ENCODE results near the gene ALDOC. TPM values are rescaled to one million over a fixed set of nuclear protein-coding genes. Genes with fewer than 3 reads are reported as not detected.

Gene ALDOC
- polyA plus RNA-seq, 1 donor (not counting 4 experiments of a cell fraction or from before 2014, with no cell fraction given): 32.5 TPM

DNA sequence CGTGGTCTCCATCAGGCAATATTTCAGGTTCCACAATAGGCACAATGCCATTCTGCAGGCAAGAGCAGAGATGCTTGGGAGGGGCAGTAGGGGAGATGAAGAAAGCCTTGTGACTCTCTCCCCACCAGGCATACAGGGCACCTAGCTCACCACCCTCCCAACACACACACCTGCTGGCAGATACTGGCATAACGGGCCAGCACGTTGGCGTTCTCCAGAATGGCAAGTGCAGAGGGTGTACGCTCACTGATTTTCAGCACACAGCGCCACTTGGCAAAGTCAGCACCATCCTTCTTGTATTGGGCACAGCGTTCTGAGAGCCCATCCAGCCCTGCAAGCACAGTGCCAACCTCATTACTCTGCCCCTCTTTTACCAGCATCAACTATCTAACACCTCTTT lies 2.2 kb downstream of the ALDOC start:
- dilution Hi-C loops (cut with MboI; ENCODE audit: extremely low pct_ligation_motif_present, low sequenced_read_pairs): no loop called here
- no peak for TF ChIP-seq EZH2 (IDR thresholded peaks at IDR 0.05; ENCODE audit: low read length)
- TF ChIP-seq, protein P1, sequence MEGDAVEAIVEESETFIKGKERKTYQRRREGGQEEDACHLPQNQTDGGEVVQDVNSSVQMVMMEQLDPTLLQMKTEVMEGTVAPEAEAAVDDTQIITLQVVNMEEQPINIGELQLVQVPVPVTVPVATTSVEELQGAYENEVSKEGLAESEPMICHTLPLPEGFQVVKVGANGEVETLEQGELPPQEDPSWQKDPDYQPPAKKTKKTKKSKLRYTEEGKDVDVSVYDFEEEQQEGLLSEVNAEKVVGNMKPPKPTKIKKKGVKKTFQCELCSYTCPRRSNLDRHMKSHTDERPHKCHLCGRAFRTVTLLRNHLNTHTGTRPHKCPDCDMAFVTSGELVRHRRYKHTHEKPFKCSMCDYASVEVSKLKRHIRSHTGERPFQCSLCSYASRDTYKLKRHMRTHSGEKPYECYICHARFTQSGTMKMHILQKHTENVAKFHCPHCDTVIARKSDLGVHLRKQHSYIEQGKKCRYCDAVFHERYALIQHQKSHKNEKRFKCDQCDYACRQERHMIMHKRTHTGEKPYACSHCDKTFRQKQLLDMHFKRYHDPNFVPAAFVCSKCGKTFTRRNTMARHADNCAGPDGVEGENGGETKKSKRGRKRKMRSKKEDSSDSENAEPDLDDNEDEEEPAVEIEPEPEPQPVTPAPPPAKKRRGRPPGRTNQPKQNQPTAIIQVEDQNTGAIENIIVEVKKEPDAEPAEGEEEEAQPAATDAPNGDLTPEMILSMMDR (optimal IDR thresholded peaks at IDR 0.05 in 1 of 3, IDR thresholded peaks at IDR 0.05 in 1 of 3, conservative IDR thresholded peaks at IDR 0.05 in 1 of 3; ENCODE audit: extremely low read depth in 1 of 3, insufficient read depth in 2 of 3, low read length in 3 of 3): peak in 2 of 3 experiments; percentile 22 to 39
- no peak overlapping the region for H3K4me2 ChIP-seq (ENCODE audit: control insufficient read depth, extremely low read depth, insufficient read depth, low read depth, low read length)
- FAIRE-seq (no peak), DNase-seq (ENCODE audit: low read depth, low spot score) (no peak)
- no peak overlapping the region for H3K4me3 ChIP-seq (ENCODE audit: control insufficient read depth in 2 of 3, extremely low read depth in 1 of 3, insufficient read depth in 2 of 3, low read depth in 1 of 3, low read length in 3 of 3)
- H3K36me3 ChIP-seq (ENCODE audit: control insufficient read depth in 2 of 2, extremely low read depth in 1 of 2, insufficient read depth in 2 of 2, low read length in 2 of 2): peaks cover 12 to 20% of the 10 kb centered on the region in 2 experiments
- no peaks in the 10 kb centered on the region for H3K9me1 ChIP-seq (ENCODE audit: control insufficient read depth, extremely low read depth, insufficient read depth, low read length)
- H3K27me3 ChIP-seq (ENCODE audit: control insufficient read depth, extremely low read depth, insufficient read depth, low read length): no peaks in the 10 kb centered on the region
- H3K9me3 ChIP-seq (ENCODE audit: control insufficient read depth, low read depth, low read length): no peaks in the 10 kb centered on the region
- peaks cover 13% of the 10 kb centered on the region for H3K79me2 ChIP-seq (ENCODE audit: control insufficient read depth, insufficient read depth, low read length)
- peaks cover 21% of the 10 kb centered on the region for H3K4me1 ChIP-seq (ENCODE audit: control insufficient read depth, extremely low read depth, insufficient read depth, low read length)
- no peak overlapping the region for H2AFZ ChIP-seq (ENCODE audit: control insufficient read depth, low read length)
- H3K9ac ChIP-seq (ENCODE audit: control insufficient read depth, extremely low read depth, insufficient read depth, low read length): no peak overlapping the region
- no peaks in the 10 kb centered on the region for H4K20me1 ChIP-seq (ENCODE audit: control insufficient read depth, extremely low read depth, insufficient read depth, low read length)
- H3K27ac ChIP-seq (ENCODE audit: control insufficient read depth, insufficient read depth, low read length): no peak overlapping the region

DNA sequence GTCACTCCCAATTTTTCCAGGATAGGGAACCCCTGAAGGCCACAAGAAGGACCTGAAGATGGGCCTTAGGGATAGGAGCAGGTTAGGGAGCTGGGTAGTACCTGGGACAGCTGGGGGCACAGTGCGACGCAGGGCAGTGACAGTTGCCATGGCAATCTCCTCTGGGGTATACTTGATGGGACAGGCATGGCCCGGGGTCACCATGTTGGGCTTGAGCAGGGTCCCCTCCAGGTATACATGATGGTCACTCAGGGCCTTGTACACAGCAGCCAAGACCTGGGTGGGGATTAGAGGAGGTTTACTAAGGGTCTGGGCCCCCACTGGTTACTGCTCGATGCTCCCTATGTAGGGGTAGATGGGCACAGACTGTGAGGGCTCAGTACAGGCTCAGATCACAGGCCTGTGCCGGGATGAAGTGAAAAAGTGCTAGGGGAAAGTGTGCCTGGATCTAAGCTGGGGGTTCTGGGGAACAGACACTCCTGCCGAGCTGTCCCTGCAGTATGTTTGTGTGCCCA lies 2.7 kb downstream of the ALDOC start:
- DNase-seq (ENCODE audit: low read depth, low spot score): no peak
- dilution Hi-C loops (cut with MboI; ENCODE audit: extremely low pct_ligation_motif_present, low sequenced_read_pairs): no loop called here
- TF ChIP-seq, protein P1 (optimal IDR thresholded peaks at IDR 0.05 in 1 of 3, IDR thresholded peaks at IDR 0.05 in 1 of 3, conservative IDR thresholded peaks at IDR 0.05 in 1 of 3; ENCODE audit: extremely low read depth in 1 of 3, insufficient read depth in 2 of 3, low read length in 3 of 3): no peak
- TF ChIP-seq EZH2 (IDR thresholded peaks at IDR 0.05; ENCODE audit: low read length): no peak
- Histone ChIP-seq H3K79me2 (ENCODE audit: control insufficient read depth, insufficient read depth, low read length) (peaks cover 13% of the 10 kb centered on the region), H3K36me3 (ENCODE audit: control insufficient read depth in 2 of 2, extremely low read depth in 1 of 2, insufficient read depth in 2 of 2, low read length in 2 of 2) (peaks cover 12 to 18% of the 10 kb centered on the region in 2 experiments), H3K4me3 (ENCODE audit: control insufficient read depth in 2 of 3, extremely low read depth in 1 of 3, insufficient read depth in 2 of 3, low read depth in 1 of 3, low read length in 3 of 3) (no peak overlapping the region), H2AFZ (ENCODE audit: control insufficient read depth, low read length) (no peak overlapping the region), H3K9me1 (ENCODE audit: control insufficient read depth, extremely low read depth, insufficient read depth, low read length) (no peaks in the 10 kb centered on the region), H4K20me1 (ENCODE audit: control insufficient read depth, extremely low read depth, insufficient read depth, low read length) (no peaks in the 10 kb centered on the region), H3K27me3 (ENCODE audit: control insufficient read depth, extremely low read depth, insufficient read depth, low read length) (no peaks in the 10 kb centered on the region), H3K9ac (ENCODE audit: control insufficient read depth, extremely low read depth, insufficient read depth, low read length) (no peak overlapping the region), H3K9me3 (ENCODE audit: control insufficient read depth, low read depth, low read length) (no peaks in the 10 kb centered on the region), H3K4me2 (ENCODE audit: control insufficient read depth, extremely low read depth, insufficient read depth, low read depth, low read length) (no peak overlapping the region), H3K27ac (ENCODE audit: control insufficient read depth, insufficient read depth, low read length) (no peak overlapping the region), H3K4me1 (ENCODE audit: control insufficient read depth, extremely low read depth, insufficient read depth, low read length) (peaks cover 21% of the 10 kb centered on the region)
- no peak for FAIRE-seq
